Stimulated activated CD4-positive, alpha-beta T cell treated with anti-CD3 and anti-CD28 coated beads, Interleukin-2, amount 100 ng/mL, for 48 hours (primary cell): ENCODE measurements around the gene CPB2.

Experiments used
- DNase-seq, 2 donors: peaks; one replicate each; pipeline ENCODE4 v3.0.0-alpha.2; 2020

CPB2 gene

GRCh38 chr13:46094478-46094877 is 10.4 kb downstream of the CPB2 start:
- DNase-seq = no peak

DNA sequence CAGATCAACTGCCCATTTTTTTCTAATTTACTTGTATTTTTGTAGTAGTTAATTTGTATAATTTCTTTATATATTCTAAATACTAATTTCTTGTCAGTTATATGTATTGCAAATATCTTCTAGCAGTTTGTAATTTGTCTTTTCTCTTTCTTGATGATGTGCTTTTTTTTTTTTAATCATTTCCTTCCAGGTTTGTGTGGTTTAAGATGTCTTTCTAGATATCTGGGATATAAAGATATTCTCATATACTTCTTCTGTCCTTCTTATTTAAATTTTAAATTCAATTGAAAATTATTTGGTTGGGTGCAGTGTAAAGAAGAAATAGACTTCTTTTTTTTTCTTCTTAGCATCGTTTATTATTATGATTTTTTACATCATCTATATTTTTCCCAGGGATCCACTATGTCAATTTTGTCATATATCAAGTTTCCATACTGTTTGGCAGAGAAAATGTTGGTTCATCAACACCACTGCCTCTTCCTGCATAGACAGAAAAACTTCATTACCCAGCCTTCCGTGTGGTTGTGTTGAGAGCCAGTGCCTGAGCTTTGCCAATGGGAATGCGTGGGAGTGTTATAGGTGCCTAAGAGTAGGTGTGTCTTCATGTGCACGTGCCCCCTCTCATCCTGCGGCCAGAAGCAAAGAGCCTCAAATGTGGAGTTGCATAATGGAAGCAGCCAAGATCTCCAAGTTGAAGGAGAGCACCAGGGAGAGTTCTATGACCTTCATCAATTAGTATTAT is 15.8 kb downstream of the CPB2 start:
- no peak for DNase-seq

DNA sequence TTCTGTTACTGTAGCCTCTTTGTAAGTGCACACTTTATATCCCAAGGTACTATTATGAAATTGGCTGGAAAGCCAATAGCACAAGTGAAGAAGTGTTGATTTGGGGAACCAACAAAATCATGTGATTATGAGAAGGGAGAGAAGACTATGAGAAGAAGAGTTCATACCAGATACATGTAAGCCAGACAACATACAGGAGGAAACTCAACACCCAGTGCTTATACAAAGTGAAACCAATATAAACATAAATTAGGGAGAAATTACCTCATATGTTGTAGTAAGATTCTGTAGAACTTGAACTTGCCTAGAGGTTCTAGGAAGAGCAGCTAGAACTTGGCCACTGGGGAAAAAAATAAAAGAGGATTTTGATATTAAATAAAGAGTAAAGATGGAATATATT is 17.4 kb downstream of the CPB2 start:
- no peak for DNase-seq

GRCh38 chr13:46086985-46087384 is 17.8 kb downstream of the CPB2 start:
- DNase-seq = no peak

GRCh38 chr13:46086421-46086922 is 18.4 kb downstream of the CPB2 start:
- no peak for DNase-seq

DNA sequence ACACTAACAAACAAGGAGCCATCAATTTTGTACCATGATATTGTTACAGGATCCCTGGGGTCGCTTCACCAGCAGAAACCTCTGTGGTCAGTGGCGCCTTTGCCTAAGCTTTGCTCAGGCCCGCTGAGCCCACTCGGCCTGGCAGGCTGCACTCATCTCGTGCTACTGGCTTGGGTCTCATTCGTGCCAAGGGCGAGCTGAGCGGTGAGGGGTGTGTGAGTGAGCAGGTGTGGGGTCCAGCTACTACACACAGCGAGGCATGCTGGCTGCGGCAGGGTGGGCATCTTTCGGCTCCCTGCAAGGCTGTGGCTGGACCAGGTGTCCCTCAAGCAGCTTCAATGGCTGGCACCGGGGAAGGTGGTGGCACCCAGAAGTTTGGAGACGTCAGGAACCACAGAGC is 19.1 kb downstream of the CPB2 start:
- no peak for DNase-seq

DNA sequence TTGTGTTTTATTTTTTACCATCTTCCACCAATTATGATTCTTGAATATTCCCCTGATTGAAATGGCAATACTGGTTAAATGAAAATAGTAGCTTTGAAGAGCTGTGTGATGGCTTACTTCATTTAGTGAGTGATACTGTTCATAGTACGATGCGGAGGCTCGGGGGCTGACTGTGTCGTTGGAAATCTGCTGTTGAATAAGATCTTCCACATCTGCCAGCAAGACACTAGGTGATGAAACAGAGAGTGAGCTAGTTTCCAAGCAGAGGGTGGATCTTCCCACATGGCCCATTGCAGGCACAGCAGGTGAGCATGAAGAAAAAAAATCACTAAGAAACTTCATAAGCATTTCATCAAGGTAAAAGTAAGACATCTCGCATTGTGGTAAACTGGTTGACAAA is 22.5 kb downstream of the CPB2 start:
- DNase-seq = no peak

DNA sequence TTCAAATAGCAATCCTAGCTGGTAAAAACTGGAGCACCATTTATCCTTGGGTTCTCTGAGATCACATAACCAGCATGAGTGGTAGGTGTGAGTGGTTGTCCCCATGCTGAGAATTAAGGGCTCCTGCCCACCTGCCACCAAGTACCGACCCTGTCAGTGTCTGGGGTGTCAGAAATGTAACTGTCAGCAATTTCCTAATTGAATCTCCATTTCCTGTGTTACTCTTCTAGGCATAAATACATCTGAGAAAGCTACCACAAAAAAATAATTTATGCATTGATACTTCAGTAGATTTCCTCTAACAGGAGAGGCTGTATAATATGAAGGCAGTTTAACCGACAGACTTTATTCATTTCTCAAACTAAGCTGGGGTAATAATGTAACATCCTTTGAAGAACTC is 25.1 kb downstream of the CPB2 start:
- DNase-seq = no peak

DNA sequence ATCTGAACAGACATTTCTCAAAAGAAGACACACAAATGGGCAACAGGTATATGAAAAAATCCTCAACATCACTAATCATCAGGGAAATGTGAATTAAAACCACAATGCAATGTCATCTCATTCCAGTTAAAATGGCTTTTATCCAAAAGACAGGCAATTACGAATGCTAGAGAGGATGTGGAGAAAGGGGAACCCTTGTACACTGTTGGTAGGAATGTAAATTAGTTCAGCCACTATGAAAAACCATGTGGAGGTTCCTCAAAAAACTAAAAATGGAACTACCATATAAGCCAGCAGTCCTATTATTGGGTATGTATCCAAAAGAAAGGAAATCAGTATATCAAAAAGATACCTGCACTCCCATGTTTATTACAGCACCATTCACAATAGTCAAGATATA is 27.6 kb downstream of the CPB2 start:
- no peak for DNase-seq

DNA sequence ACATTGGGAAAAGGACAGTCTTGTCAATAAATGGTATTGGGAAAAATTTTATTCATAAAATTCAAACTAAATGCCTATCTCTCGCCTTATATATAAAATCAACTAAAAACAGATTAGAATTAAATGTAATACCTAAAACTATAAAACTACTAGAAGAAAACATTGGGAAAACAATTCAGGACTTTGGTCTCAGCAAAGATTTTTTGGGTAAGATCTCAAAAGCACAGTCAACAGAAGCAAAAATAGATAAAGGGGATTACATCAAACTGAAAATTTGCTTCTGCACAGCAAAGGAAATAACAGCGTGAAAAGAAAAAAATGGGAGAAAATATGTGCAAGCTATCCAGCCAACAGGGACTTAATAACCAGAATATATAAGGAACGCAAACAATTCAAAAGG is 28.0 kb downstream of the CPB2 start:
- DNase-seq = no peak

DNA sequence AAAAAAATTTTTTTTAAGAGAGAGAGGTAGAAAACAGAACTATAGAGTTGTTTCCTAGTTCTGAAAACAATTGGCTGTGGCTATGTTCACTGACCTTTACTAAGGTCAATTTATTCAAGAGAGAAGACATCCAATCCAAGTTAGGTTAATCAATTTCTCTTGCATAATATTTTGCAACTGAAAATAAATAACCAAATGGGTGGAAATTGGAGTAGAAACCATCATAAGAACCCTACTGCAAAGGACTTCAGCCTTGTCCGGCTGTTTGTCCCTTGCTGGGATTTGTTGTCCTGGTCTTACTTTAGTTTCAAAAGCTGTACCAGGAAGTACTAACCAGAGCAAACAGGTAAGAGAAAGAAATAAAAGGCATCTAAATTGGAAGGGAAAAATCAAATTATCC is 29.0 kb downstream of the CPB2 start:
- no peak for DNase-seq

DNA sequence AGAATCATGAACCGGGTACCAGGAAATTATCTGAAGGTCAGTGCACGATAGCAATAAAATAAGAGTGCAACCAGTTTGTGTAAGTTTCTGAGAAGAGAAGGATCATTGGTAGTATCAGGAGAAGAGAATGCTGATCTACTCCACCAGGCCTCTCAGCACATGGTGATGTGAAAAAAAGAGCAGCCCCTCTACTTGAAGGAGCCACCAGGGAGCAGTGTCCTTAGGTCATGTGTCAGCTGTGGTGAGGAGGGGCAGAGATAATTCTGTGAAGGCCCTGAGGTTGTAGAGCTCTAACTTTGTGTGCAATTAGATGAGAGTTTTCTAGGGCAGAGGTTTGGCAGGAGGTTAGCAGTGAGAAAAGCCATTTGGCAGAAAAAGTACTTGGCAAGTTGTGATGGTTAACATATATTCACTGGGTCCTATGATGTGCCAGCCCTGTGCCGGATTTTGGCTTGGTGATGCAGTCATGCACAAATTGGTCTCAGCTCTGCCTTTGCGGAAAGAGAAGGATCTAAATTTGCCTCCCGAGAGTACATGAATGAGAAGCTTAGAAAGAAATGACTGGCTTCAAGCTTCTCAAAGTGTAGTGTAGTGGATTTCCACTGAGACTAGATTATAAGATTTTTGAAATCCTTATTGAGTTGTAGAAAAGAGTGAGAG is 33.1 kb downstream of the CPB2 start:
- DNase-seq = no peak

GRCh38 chr13:46063292-46063691 is 41.5 kb downstream of the CPB2 start:
- no peak for DNase-seq

GRCh38 chr13:46062185-46062584 is 42.6 kb downstream of the CPB2 start:
- no peak for DNase-seq

- no peak for DNase-seq
Observed at GRCh38 chr13:46059405-46059804, 45.4 kb downstream of the CPB2 start.

GRCh38 chr13:46058268-46058667 is 46.6 kb downstream of the CPB2 start:
- no peak for DNase-seq

DNA sequence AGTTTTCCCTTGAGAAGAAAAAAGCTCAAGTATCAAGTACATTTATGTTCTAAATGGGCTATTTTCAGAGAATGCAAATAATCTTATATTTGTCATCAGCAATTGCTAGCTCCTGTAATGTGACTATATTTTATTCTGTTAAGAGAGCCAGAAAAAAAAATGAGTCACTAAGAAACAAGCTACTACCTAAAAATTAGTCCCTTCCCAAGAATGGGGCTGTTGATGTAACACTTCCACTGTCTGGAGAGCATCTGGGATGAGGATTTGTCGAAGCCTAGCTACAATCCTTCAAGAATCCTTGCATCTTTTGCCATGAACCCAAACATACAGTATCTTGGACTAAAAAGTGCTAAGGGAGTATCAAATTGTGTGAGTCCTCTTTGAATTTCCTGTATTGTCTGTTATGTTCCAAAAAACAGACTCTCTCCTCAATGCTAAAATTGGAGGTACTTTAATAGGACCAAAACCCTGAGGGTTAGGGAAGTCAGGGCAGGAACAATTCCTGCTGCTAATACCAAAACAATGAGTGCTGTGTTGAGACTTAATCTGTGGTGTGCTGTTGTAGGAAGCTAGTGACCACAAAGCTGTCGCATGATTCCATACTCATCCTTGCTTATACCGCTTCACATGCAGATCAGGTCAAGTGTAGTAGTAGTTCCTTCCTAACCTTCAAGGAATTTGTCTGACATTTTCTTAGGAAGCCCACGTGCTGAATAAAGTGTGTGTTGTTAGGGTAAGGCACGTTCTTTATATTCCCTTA is 47.4 kb downstream of the CPB2 start:
- DNase-seq = no peak

- no peak for DNase-seq
Observed at GRCh38 chr13:46053162-46054012, 51.4 kb downstream of the CPB2 start.

GRCh38 chr13:46052319-46053161 is 52.3 kb downstream of the CPB2 start, which contains the start of gene ZC3H13:
ZC3H13 (minus strand) TSS chr13:46052746; CDS start chr13:46045507, 7,239 bp downstream.
- peak; percentile 84 to 85 for DNase-seq

- no peak for DNase-seq
Observed at GRCh38 chr13:46051968-46052318, 52.9 kb downstream of the CPB2 start.

GRCh38 chr13:46050771-46051170 is 54.1 kb downstream of the CPB2 start:
- DNase-seq = no peak

DNA sequence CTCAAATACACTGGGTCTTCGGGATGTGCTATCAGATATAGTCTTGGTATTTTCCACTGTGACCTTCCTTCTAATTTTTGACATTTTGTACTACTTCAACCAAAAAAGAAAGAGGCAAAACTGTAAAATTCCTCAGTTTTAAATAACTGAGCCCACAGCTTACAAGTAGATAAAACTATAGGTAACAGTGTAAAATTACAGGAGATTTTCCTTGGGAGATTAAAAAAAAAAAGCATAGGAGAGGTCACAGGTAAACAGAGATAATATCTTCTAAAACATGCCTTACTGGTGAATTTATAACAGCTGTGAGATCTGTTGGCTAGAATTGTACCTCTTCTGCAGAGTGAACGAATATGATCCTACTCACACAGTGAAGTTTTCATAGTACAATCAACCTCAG is 59.4 kb downstream of the CPB2 start:
- DNase-seq = no peak
